BE2C (cell line): ENCODE data around the gene PTPRM.

Experiments used
- DNase-seq: peaks from one replicate; pipeline ENCODE4 v3.0.0-alpha.2; 2020
- H3K27me3 ChIP-seq: fragments of 250-450 bp; sonication (Bioruptor Pico); 2 replicates; pipeline ENCODE4 v1.5.1; 2020; ENCODE audit warnings: mild to moderate bottlenecking
- H3K36me3 ChIP-seq: fragments of 250-450 bp; sonication (Bioruptor Pico); 2 replicates; pipeline ENCODE4 v1.5.1; 2020; ENCODE audit warnings: mild to moderate bottlenecking
- H3K4me1 ChIP-seq: fragments of 250-450 bp; sonication (Bioruptor Pico); 2 replicates; pipeline ENCODE4 v1.5.1; 2020
- H3K4me3 ChIP-seq: 2 replicates; pipeline ENCODE4 v1.5.1; 2011; ENCODE audit warnings: low read depth, low read length
- H3K9me3 ChIP-seq: fragments of 250-450 bp; sonication (Bioruptor Pico); 2 replicates; pipeline ENCODE4 v1.5.1; 2020
- CTCF ChIP-seq: IDR thresholded peaks from 2 replicates; pipeline ENCODE4 v1.5.1; 2012; ENCODE audit warnings: mild to moderate bottlenecking, low read depth, low read length

The PTPRM gene

GRCh38 chr18:7524786-7525185, 42.3 kb upstream of the PTPRM start:
- no peak for DNase-seq
- Histone ChIP-seq H3K9me3 (no peaks in the 10 kb centered on the region), H3K36me3 (no peaks in the 10 kb centered on the region), H3K4me3 (no peak overlapping the region), H3K27me3 (no peaks in the 10 kb centered on the region), H3K4me1 (no peaks in the 10 kb centered on the region)
- TF ChIP-seq CTCF: no peak

- Histone ChIP-seq H3K9me3 (no peaks in the 10 kb centered on the region), H3K4me3 (no peak overlapping the region), H3K27me3 (no peaks in the 10 kb centered on the region), H3K36me3 (no peaks in the 10 kb centered on the region), H3K4me1 (no peaks in the 10 kb centered on the region)
- TF ChIP-seq CTCF: no peak
- no peak for DNase-seq
These were observed 34.2 kb upstream of the PTPRM start for GRCh38 chr18:7532942-7533341.

- no peak for TF ChIP-seq CTCF
- Histone ChIP-seq H3K4me3 (no peak overlapping the region), H3K4me1 (no peaks in the 10 kb centered on the region), H3K36me3 (no peaks in the 10 kb centered on the region), H3K9me3 (no peaks in the 10 kb centered on the region), H3K27me3 (no peaks in the 10 kb centered on the region)
- no peak for DNase-seq
These were observed 31.5 kb upstream of the PTPRM start for GRCh38 chr18:7535436-7536205.

GRCh38 chr18:7537145-7537544, 30.0 kb upstream of the PTPRM start:
- no peaks in the 10 kb centered on the region for H3K9me3 ChIP-seq
- H3K4me1 ChIP-seq: no peaks in the 10 kb centered on the region
- no peaks in the 10 kb centered on the region for H3K27me3 ChIP-seq
- no peaks in the 10 kb centered on the region for H3K36me3 ChIP-seq
- H3K4me3 ChIP-seq: no peak overlapping the region
- no peak for DNase-seq
- TF ChIP-seq CTCF: no peak

GRCh38 chr18:7541835-7542234, 25.3 kb upstream of the PTPRM start:
- no peak for DNase-seq
- TF ChIP-seq CTCF: no peak
- H3K36me3 ChIP-seq: no peaks in the 10 kb centered on the region
- H3K27me3 ChIP-seq: no peaks in the 10 kb centered on the region
- no peak overlapping the region for H3K4me3 ChIP-seq
- no peaks in the 10 kb centered on the region for H3K9me3 ChIP-seq
- no peaks in the 10 kb centered on the region for H3K4me1 ChIP-seq

- no peaks in the 10 kb centered on the region for H3K4me1 ChIP-seq
- DNase-seq: no peak
- H3K27me3 ChIP-seq: no peaks in the 10 kb centered on the region
- no peaks in the 10 kb centered on the region for H3K36me3 ChIP-seq
- no peak overlapping the region for H3K4me3 ChIP-seq
- TF ChIP-seq CTCF: no peak
- H3K9me3 ChIP-seq: no peaks in the 10 kb centered on the region
These were observed 22.4 kb upstream of the PTPRM start for GRCh38 chr18:7544686-7545085.
